ENCODE results near the gene MITF. TPM values are rescaled to one million over a fixed set of nuclear protein-coding genes. Genes with fewer than 3 reads are reported as not detected.

MITF gene
- total and polyA plus RNA-seq, 2 donors (not counting 1 experiment from before 2014, with no cell fraction given), result 0.10 TPM; not detected in 1

DNA sequence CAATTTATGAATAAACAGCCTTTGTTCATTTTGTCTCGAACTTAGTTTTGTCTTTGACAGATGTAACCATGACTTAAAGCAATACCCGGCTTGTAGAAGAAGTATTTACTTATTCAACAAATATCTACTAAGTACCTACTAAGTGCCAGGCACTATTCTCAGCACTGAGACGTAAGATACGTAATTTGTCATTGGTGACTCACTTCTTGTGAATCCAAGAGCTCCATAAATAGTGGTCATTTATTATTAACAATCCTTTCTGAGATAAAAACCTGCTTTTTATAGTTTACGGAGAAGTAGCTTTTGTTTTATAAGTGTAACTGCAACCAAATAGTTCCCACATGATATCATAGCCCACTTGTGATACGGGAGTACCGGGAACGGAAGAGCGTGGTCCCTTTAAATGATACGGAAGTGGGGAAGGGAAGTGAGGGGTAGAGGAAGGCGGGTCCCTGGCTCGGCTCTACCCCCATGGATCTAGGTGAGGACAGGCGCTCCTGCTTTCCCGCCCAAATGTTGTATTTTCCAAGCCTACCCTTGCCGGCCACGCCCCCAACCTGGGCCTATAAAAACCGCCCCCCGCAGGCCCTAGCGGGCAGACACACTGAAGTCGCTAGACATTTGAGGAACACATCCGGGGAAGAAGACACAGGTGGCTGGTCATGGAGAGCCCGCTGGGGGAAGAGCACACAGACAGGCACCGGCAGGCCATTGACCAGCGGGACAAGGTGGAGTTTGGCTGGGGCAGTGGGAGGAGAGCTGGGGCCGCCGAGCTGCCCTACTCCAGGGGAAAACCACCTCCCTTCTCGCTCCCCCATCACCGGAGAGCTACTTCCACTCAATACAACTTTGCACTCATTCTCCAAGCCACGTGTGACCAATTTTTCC, 260.1 kb downstream of the MITF start, which contains the start of gene SAMMSON:
Gene SAMMSON (plus strand): TSS at position 594 of the 888 bp plus-strand sequence.
- ChIA-PET CTCF (no interaction called here), POLR2A (no interaction called here)
- Mint-ChIP-seq H3K4me1 (no peaks in the 10 kb centered on the region), H3K27ac (no peak within 1 kb of the TSS), H3K9me3 (ENCODE audit: insufficient read depth) (no peaks in the 10 kb centered on the region), H3K27me3 (peaks cover 14% of the 10 kb centered on the region), H3K4me3 (no peak within 1 kb of the TSS)
- Histone ChIP-seq H3K4me2 (replicated peaks; ENCODE audit: low read depth, low read length, poor library complexity, severe bottlenecking) (no peak within 1 kb of the TSS), H3K36me3 (replicated peaks in 1 of 2; ENCODE audit: control extremely low read depth in 1 of 2, control insufficient read depth in 1 of 2, extremely low read depth in 1 of 2, insufficient read depth in 2 of 2, low read length in 1 of 2) (no peaks in the 10 kb centered on the region), H3K9ac (ENCODE audit: low read length) (no peak within 1 kb of the TSS), H4K20me1 (ENCODE audit: control insufficient read depth, insufficient read depth, low read length, poor library complexity, severe bottlenecking) (no peaks in the 10 kb centered on the region), H2AFZ (ENCODE audit: insufficient read depth, low read depth, low read length, poor library complexity, severe bottlenecking) (no peak within 1 kb of the TSS), H3K9me3 (ENCODE audit: control extremely low read depth in 1 of 3, control insufficient read depth in 2 of 3, insufficient read depth in 1 of 3, low read length in 2 of 3) (peaks cover 0 to 8% (median 0%) of the 10 kb centered on the region in 3 donors), H3K27me3 (replicated peaks in 1 of 4; ENCODE audit: control extremely low read depth in 1 of 4, control insufficient read depth in 3 of 4, insufficient read depth in 4 of 4, low read length in 3 of 4) (no peaks in the 10 kb centered on the region), H3K4me3 (ENCODE audit: control extremely low read depth in 1 of 5, extremely low read depth in 1 of 5, insufficient read depth in 1 of 5, low read depth in 2 of 5, low read length in 4 of 5) (no peak within 1 kb of the TSS), H3K79me2 (ENCODE audit: control insufficient read depth, insufficient read depth, low read length) (no peaks in the 10 kb centered on the region), H3K27ac (ENCODE audit: low read length in 2 of 2) (no peak within 1 kb of the TSS), H3K4me1 (ENCODE audit: control insufficient read depth in 2 of 2, insufficient read depth in 2 of 2, low read length in 2 of 2) (no peaks in the 10 kb centered on the region)
- 98% methylated on average over 18 of the region's 29 CpGs for WGBS (ENCODE audit: insufficient coverage)
- DNase-seq (no peak), ATAC-seq (ENCODE audit: low read depth) (no peak)
- intact Hi-C loops (cut with micrococcal nuclease), result no loop called here
- TF ChIP-seq EZH2 (IDR thresholded peaks at IDR 0.05; ENCODE audit: borderline replicate concordance, insufficient read depth, low read depth, low read length, poor library complexity, severe bottlenecking), result no peak
- TF ChIP-seq, protein P1, sequence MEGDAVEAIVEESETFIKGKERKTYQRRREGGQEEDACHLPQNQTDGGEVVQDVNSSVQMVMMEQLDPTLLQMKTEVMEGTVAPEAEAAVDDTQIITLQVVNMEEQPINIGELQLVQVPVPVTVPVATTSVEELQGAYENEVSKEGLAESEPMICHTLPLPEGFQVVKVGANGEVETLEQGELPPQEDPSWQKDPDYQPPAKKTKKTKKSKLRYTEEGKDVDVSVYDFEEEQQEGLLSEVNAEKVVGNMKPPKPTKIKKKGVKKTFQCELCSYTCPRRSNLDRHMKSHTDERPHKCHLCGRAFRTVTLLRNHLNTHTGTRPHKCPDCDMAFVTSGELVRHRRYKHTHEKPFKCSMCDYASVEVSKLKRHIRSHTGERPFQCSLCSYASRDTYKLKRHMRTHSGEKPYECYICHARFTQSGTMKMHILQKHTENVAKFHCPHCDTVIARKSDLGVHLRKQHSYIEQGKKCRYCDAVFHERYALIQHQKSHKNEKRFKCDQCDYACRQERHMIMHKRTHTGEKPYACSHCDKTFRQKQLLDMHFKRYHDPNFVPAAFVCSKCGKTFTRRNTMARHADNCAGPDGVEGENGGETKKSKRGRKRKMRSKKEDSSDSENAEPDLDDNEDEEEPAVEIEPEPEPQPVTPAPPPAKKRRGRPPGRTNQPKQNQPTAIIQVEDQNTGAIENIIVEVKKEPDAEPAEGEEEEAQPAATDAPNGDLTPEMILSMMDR (IDR thresholded peaks at IDR 0.05), result no peak

DNA sequence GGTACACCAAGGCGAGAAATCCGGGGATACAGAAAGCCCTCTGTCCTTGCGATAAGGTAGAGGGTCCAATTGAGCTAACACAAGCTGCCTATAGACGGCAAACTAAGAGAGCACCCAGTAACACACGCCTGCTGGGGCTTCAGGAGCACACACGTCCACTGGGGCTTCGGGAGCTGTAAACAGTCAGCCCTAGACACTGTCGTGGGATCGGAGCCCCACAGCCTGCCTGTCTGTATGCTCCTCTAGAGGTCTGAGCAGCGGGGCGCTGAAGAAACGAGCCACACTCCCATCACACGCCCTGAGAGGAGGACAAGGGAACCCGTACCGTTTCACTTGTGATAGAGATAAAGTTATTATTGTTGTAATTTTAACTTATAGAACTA, 260.8 kb downstream of the MITF start:
- Histone ChIP-seq H2AFZ (ENCODE audit: insufficient read depth, low read depth, low read length, poor library complexity, severe bottlenecking) (no peak overlapping the region), H3K79me2 (ENCODE audit: control insufficient read depth, insufficient read depth, low read length) (no peaks in the 10 kb centered on the region), H4K20me1 (ENCODE audit: control insufficient read depth, insufficient read depth, low read length, poor library complexity, severe bottlenecking) (no peaks in the 10 kb centered on the region), H3K4me2 (replicated peaks; ENCODE audit: low read depth, low read length, poor library complexity, severe bottlenecking) (no peak overlapping the region), H3K9ac (ENCODE audit: low read length) (no peak overlapping the region), H3K27ac (ENCODE audit: low read length in 2 of 2) (no peak overlapping the region), H3K9me3 (ENCODE audit: control extremely low read depth in 1 of 3, control insufficient read depth in 2 of 3, insufficient read depth in 1 of 3, low read length in 2 of 3) (peaks cover 0 to 8% (median 0%) of the 10 kb centered on the region in 3 donors), H3K27me3 (replicated peaks in 1 of 4; ENCODE audit: control extremely low read depth in 1 of 4, control insufficient read depth in 3 of 4, insufficient read depth in 4 of 4, low read length in 3 of 4) (no peaks in the 10 kb centered on the region), H3K36me3 (replicated peaks in 1 of 2; ENCODE audit: control extremely low read depth in 1 of 2, control insufficient read depth in 1 of 2, extremely low read depth in 1 of 2, insufficient read depth in 2 of 2, low read length in 1 of 2) (no peaks in the 10 kb centered on the region), H3K4me1 (ENCODE audit: control insufficient read depth in 2 of 2, insufficient read depth in 2 of 2, low read length in 2 of 2) (no peaks in the 10 kb centered on the region), H3K4me3 (ENCODE audit: control extremely low read depth in 1 of 5, extremely low read depth in 1 of 5, insufficient read depth in 1 of 5, low read depth in 2 of 5, low read length in 4 of 5) (no peak overlapping the region)
- no peak for DNase-seq
- CTCF ChIA-PET, result no interaction called here
- H3K27me3 Mint-ChIP-seq, result peaks cover 14% of the 10 kb centered on the region
- intact Hi-C loops (cut with micrococcal nuclease), result no loop called here
- no peak overlapping the region for H3K27ac Mint-ChIP-seq
- 86% methylated on average over 9 of the region's 15 CpGs for WGBS (ENCODE audit: insufficient coverage)
- no peak for ATAC-seq (ENCODE audit: low read depth)
- POLR2A ChIA-PET, result no interaction called here
- no peaks in the 10 kb centered on the region for H3K4me1 Mint-ChIP-seq
- H3K4me3 Mint-ChIP-seq, result no peak overlapping the region
- no peaks in the 10 kb centered on the region for H3K9me3 Mint-ChIP-seq (ENCODE audit: insufficient read depth)
- TF ChIP-seq, protein P1 (IDR thresholded peaks at IDR 0.05), result no peak
- no peak for TF ChIP-seq EZH2 (IDR thresholded peaks at IDR 0.05; ENCODE audit: borderline replicate concordance, insufficient read depth, low read depth, low read length, poor library complexity, severe bottlenecking)
